ENCODE measurements around the gene BRICD5.
A peak's percentile ranks its signal among the peaks of the same experiment; 100 is the strongest.

BRICD5 gene

GRCh38 chr16:2175454-2175853, 35.2 kb downstream of the BRICD5 start:
- peaks cover 0 to 60% of the 10 kb centered on the region in 2 experiments; a peak in 1 of 3 replicates for H3K36me3 ChIP-seq (ENCODE audit: control insufficient read depth in 2 of 2, insufficient read depth in 1 of 2, low read length in 2 of 2)
- H3K4me3 ChIP-seq (ENCODE audit: low read depth, low read length), result no peak overlapping the region
- H3K4me1 ChIP-seq (ENCODE audit: control insufficient read depth, insufficient read depth, low read length), result no peaks in the 10 kb centered on the region
- TF ChIP-seq PBX3 (CRISPR knock-in tag; IDR thresholded peaks at IDR 0.05) (0 out of 2 replicates have a peak, but pooled peaks have one; percentile 2), KLF10 (tag by site-specific recombination; IDR thresholded peaks at IDR 0.05) (no peak), HOXD13 (CRISPR knock-in tag; IDR thresholded peaks at IDR 0.05; ENCODE audit: borderline replicate concordance) (no peak), ZNF518A (tag by site-specific recombination; conservative IDR thresholded peaks at IDR 0.05; ENCODE audit: low read depth) (no peak), ZNF2 (tag by site-specific recombination; IDR thresholded peaks at IDR 0.05) (no peak), ZNF623 (tag by site-specific recombination; IDR thresholded peaks at IDR 0.05) (peak; percentile 56; the same call in 1 of the 2 replicates)
- H3K9me3 ChIP-seq (ENCODE audit: control insufficient read depth, insufficient read depth, low read depth, low read length), result no peaks in the 10 kb centered on the region
- ChIA-PET POLR2A (interaction anchor here (2.7 kb wide), 1 partner anchor 20 kb away, joined by 18 read pairs; the partner anchor contains the start of gene TRAF7), CTCF (no interaction called here)
- no peak overlapping the region for H3K27ac ChIP-seq (ENCODE audit: extremely low read depth, low read depth, low read length)

GRCh38 chr16:2174396-2175131, 36.1 kb downstream of the BRICD5 start:
- TF ChIP-seq FEZF1 (tag by site-specific recombination; IDR thresholded peaks at IDR 0.05), result peak; percentile 73
- no peak for TF ChIP-seq ZNF596 (tag by site-specific recombination; IDR thresholded peaks at IDR 0.05)
- TF ChIP-seq ZNF660 (tag by site-specific recombination; IDR thresholded peaks at IDR 0.05), result no peak
- TF ChIP-seq ZFP3 (tag by site-specific recombination; IDR thresholded peaks at IDR 0.05; ENCODE audit: low read depth), result no peak
- Histone ChIP-seq H3K4me3 (ENCODE audit: low read depth, low read length) (no peak overlapping the region), H3K27ac (ENCODE audit: extremely low read depth, low read depth, low read length) (no peak overlapping the region), H3K4me1 (ENCODE audit: control insufficient read depth, insufficient read depth, low read length) (no peaks in the 10 kb centered on the region), H3K9me3 (ENCODE audit: control insufficient read depth, insufficient read depth, low read depth, low read length) (no peaks in the 10 kb centered on the region), H3K36me3 (ENCODE audit: control insufficient read depth in 2 of 2, insufficient read depth in 1 of 2, low read length in 2 of 2) (peaks cover 0 to 60% of the 10 kb centered on the region in 2 experiments; a peak in 1 of 3 replicates)
- ChIA-PET POLR2A (interaction anchor here (1.6 to 2.7 kb wide), 2 partner anchors 19 to 40 kb away, joined by 5 to 18 read pairs; partner anchors contain the start of genes PGP and TRAF7), CTCF (no interaction called here)

GRCh38 chr16:2173916-2174315, 36.7 kb downstream of the BRICD5 start:
- H3K9me3 ChIP-seq (ENCODE audit: control insufficient read depth, insufficient read depth, low read depth, low read length), result no peaks in the 10 kb centered on the region
- no peak for TF ChIP-seq ZNF19 (tag by site-specific recombination; IDR thresholded peaks at IDR 0.05; ENCODE audit: low read depth)
- TF ChIP-seq PBX3 (CRISPR knock-in tag; IDR thresholded peaks at IDR 0.05), result no peak
- TF ChIP-seq HIC1 (tag by site-specific recombination; IDR thresholded peaks at IDR 0.05), result peak; percentile 93
- no peak for TF ChIP-seq ZNF664 (tag by site-specific recombination; IDR thresholded peaks at IDR 0.05)
- no peaks in the 10 kb centered on the region for H3K4me1 ChIP-seq (ENCODE audit: control insufficient read depth, insufficient read depth, low read length)
- H3K36me3 ChIP-seq (ENCODE audit: control insufficient read depth in 2 of 2, insufficient read depth in 1 of 2, low read length in 2 of 2), result peaks cover 0 to 60% of the 10 kb centered on the region in 2 experiments; a peak in 1 of 3 replicates
- POLR2A ChIA-PET, result interaction anchor here (1.6 to 2.7 kb wide), 2 partner anchors 19 to 41 kb away, joined by 5 to 18 read pairs; partner anchors contain the start of genes PGP and TRAF7
- H3K4me3 ChIP-seq (ENCODE audit: low read depth, low read length), result no peak overlapping the region
- H3K27ac ChIP-seq (ENCODE audit: extremely low read depth, low read depth, low read length), result no peak overlapping the region
- CTCF ChIA-PET, result no interaction called here
